GM21447 (cell line): ENCODE data around the gene ARHGAP19.

Experiments
- ATAC-seq: cut with Tn5 transposase; IDR thresholded peaks from one replicate; pipeline ENCODE4 v1.9.1; 2021; ENCODE audit not compliant: unreplicated experiment

ARHGAP19 gene

DNA sequence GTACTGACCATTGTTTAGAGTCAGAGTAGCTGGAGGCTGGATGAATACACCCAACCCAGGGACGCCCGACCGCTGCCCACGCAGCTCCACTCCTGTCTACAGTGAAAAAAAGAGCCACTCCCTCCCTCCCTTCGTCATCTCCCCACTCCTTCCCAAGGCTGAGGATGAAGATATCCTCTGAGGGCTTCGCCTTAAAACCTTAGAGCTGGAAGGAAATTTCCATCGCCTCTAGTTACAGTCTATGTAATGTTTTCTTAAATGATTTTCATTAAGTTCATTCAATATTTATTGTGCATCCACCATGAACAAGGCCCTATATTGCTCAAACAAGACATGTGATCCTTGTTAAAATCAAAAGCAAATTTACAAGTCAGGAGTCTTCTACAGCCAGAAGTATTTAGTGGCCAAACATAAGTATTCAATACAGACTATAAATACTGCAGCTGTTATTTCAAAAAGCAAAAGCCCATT is 95.4 kb downstream of the ARHGAP19 start:
- no peak for ATAC-seq

DNA sequence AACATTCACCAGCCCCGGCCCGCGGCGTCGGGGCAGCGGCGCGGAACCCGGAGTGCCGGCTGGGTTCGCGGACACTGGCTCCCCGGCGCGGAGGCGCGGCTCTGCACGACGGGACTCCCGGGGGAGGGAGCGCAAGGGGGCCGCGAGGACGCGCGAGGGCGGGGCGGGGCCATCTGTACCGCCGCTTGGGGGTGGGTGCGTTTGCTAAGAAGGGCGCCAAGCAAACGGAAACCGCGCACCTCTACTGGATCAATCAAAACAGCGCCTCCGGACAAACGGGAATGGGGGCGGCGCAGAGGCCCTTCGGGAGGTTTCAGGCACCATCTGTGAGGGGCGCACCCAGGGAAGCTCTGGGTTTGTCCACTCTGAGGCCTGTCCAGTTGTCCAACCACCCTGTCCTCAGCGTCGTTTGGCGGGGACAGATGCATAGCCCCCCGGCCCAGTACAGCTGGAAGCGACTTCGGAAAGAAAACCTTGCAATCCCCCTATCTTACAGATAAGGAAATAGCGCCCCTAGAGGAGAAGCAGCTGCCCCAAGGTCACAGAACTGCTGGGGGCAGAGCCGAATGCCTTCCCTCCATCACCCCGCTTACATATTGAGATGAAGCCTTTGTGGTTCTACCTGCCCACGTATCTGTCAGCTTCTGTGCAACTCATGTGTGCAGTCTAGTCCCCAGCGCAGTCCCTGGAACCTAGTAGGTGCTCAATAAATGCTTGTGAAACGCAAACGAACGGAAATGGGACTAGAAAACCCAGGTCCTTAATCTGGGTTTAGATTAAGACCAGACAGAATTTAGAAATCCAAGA is 96.0 kb downstream of the ARHGAP19 start:
- peak; percentile 70 for ATAC-seq

DNA sequence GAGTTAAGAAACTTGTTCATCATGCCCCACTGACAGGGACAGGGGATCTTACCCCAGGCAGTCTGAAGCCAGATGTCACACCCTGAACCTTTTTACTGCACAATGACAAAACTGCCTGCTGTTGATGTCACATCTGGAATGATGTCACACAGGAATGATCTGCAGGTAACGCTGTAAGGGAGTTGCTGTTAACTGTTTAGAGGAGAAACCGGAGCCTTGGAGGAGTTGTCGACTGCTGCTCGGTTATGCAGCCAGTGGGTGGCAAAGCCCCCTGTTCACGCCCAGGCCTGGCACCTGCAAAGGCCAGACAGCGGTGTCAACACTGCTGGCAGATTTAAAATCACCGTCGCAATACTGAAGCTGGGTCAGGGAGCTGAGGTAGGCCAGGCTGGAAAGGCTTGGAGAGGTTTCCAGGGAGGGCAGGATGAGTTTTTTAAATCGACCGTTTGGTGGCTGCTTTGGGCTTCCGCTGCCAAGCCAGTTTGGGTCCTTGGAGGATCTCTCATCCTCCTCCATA is 96.7 kb downstream of the ARHGAP19 start:
- ATAC-seq = no peak

DNA sequence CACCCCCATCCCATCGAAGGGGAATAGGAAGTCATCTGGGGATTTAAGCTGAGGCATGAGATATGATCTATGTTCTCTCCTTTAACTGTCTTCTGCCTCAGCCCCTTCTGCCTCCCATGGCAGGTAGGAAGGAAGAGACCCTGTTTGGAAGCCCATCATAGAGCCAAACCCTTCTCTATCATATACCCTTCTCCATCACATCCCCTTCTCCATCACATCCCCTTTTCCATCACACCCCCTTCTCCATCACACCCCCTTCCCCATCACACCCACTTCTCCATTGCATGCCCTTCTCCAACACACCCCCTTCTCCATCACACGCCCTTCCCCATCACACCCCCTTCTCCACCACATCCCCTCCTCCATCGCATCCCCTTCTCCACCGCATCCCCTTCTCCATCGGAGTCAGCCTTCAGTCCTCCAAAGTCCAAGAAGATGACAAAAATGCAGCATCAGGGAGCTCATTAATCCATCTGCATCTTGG is 99.4 kb downstream of the ARHGAP19 start:
- no peak for ATAC-seq

DNA sequence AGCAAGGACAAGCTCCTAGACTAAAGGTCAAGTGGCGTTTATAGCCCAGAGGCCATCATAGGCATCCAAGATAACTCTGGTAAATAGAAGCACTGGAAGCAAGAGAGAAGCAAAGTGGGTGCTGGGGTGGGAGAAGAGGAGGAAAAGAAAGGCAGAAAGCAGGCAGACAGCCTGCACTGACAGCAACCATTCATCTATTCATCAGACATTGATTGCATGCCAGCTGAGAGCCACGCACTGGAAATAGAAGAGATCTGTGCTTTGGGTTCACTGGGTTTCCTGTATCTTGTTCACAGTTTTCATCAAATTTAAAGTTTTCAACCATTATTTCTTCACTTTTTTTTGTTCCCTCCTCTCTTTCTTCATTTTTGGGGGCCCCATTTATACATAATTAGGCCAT is 102.0 kb downstream of the ARHGAP19 start:
- no peak for ATAC-seq

DNA sequence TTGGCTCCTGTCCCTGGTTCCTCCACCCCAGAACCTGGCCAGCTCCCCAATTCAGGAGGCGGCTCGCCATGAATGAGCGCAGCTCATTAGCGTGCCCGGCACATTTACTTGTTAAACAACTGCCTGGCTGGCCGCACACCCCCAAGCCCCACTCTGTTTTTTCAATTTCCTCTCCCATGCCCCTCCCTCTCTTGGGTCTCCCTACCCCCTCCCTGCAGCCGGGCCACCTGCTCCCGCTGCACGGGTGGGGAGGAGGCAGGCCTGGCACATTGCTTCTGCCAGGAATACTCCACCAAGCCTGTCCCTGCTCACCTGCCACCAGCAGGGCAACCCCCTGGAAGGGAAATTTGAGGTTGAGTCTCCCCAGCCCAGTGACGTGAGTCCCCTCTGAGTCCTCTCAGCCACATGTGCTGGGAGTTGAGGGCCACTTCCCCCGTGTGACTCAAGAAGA is 104.2 kb downstream of the ARHGAP19 start:
- ATAC-seq = peak; percentile 64

DNA sequence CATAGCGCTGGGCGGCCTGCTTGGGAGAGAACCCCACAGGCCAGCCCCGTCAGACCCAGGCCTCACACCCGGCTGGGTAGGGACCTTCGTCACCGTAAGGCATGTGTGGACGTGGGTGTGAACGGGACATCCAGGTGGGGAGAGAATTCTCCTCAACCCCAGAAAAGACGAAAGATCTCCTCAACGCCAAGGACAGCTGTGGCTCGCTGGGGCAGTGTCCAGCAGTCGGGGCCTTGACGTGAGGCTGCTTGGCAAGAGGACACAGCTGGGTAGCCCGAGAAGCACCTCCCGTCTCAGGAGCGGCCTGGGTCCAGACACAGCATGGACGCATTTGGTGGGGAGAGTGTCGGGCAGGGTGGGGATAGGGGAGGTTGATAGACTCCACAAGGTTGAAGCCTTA is 105.5 kb downstream of the ARHGAP19 start:
- ATAC-seq = no peak

DNA sequence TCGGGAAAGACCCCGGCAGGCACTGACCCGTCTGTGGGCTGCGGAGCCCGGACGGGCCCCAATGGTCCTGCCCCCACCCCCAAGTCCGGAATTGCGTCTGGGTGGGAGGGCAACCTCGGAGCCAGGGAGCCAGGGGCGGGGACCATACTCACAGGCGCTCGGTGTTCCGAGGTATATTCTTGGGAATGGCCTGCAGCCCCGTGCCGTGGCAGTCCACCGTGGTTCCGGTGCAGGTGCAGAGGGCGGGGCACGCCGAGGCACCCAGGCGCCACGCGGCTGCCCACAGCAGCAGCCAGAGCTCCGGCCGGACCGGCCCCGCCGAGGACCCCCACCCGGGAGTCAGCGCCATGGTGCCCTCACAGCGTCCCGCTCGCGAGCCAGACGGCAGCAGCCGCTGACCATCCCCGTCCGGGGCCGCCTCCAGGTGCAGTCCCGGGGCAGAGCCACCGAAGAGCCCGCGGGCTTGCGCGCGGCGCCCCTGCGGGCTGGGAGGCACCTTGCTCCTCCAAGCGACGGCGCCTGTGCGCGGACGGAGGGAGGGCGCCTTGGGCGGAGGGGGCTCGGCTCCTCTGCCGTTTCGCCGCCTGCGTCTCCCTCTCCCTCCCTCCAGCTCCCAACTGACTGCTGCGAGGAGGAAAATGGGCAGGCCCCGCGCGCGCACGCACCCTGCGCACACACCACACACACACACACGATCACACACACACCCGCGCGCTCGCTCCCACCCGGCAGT is 106.9 kb downstream of the ARHGAP19 start, which contains the start of gene SLIT1:
Gene SLIT1 (minus strand): TSS at position 634 of the 733 bp plus-strand sequence. CDS start 285 bp downstream, at position 349.
- no peak for ATAC-seq

DNA sequence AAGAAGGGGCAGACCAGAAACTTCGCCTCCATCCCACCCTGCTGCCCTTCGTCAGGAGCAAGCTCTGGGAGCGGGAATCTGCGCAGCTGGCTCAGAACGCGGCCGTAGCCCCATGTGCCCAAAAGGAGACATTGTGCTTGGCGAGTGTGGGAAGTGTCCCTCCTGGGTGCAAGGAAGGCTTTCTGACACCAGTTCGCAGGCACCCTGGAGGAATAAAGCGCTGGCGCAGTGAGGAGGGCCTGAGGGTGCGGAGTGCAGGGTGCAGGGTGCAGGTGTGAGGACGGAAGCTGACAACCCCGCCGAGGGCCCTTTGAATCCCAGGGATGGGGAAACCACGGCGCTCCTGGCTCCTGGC is 107.5 kb downstream of the ARHGAP19 start:
- no peak for ATAC-seq

DNA sequence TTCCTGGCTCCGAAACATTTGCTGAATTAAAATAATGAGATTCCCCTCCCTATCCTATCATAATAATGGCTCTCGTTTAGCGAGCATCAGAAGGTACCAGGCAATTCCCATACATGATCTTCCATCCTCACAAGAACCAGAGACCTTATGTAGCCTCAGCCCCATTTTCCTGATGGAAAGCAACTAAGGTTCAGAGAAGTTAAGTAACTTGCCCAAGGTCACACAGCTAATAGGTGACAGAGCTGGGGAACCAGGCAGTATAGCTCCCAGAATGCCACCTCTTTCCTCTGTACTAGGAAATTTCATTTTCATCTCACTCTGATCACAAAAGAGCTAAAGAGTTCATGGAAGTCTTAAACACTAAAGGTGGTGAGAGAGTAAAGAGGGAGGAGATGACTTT is 109.1 kb downstream of the ARHGAP19 start:
- ATAC-seq = no peak

DNA sequence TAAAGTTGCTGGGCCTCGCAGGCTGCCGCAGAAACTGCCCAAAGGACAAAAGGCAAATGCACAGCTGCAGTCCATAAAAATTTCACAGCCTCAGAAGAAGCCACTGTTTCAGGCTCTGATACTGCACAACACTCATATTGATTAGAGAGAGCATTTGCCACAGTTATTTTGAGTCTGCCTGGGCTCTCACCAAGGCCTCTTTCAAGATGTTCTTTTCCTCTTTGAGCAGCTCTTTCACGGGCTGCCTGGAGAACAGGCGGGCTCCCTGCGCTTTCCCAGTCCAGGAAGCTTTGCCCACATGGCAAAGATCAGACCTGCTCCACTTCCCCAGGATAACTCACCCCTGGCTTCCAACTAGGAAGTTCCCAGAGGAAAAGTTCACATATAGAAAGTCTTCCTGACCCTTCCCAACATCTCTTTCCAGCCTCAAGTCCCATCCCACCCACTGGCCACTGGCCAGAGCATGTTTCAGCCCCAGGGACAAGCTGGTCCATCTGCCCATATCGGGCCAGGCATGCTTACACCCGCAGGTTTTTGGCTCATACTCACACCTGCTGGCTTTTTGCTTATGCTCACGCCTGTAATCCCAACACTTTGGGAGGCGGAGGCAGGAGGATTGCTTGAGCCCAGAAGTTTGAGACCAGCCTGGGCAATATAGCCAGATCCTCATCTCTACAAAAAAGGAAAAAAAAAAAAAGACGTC is 110.0 kb downstream of the ARHGAP19 start:
- no peak for ATAC-seq

DNA sequence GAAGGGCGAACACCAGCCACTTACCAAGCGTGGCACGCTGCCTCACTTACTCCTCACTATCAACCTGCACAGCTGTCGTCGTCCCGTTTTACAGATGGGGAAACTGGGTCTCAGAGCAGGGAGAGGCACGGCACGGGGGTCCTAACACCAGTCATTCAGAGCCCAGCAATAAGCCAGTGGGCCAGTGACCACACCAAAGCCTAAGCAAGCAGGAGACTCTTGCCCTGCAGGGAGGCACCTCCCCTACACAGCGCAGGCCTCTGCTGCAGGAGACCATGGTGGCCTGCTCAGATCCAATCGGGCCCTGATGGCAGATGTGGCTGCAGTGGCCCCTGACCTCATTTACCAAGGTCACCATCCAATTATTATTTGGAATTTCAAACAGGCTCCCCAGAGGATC is 111.5 kb downstream of the ARHGAP19 start:
- no peak for ATAC-seq

DNA sequence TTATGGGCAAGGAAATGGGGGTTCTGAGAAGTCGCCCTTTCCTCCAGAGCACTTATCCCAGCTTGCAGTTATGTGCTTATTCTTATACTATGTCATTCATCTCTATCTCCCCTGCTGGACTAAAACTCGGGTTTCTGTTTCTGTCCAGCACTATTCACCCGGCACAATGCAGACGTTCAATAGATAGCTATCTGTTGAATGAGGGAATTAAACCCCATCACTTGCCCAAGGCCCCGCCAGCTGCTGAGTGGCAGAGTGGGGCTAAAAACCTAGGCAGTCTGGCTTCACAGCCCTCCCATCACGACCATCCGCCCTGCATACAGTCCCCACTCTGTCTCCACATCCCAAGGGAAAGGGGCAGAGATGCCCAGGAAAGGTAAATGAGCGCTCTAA is 112.1 kb downstream of the ARHGAP19 start:
- no peak for ATAC-seq

DNA sequence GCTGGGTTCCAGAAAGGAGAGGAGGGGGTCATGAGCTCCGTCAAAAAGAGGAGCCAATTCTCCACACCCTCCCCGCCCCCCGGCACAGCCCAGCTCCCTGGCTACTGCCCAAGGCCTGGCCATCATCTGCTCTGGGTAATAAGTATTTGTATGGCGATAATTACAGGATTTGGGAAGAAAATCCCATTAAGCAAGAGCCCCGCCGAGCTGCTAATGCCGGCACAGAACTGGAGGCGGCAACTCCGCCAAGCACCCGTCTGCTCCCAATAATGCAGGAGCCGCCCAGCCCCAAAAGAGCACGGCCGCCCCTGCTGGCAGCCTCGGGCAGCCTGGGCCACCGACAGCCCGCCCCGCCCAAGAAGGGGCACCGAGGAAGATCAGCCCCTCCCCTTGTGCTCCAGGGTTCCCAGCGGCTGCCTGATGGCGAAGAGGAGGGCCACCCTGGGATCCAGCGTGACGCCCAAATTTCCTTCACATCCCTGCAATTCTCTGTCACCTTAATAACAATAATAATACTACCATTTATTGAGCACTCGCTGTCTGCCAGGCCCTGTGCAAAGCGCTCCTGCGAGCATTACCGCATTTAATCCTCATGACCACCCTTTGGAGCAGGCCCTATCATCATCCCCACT is 112.6 kb downstream of the ARHGAP19 start:
- ATAC-seq = no peak

DNA sequence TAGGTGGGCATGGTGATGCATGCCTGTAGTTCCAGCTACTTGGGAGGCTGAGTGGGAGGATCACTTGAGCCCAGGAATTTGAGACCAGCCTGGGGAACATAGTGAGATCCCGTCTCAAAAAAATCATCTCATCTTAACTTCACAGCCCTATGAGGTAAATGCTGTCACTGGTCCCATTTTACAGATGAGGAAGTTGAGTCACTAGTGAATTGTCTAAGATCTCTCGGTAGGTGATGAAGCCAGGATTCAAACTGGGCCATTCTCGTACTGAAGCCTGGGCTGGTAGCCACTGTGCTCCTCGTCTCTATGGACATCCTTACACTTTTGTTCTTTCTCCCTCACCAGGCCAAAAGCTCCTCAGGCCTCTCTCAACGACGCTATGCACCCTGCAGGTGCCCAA is 113.1 kb downstream of the ARHGAP19 start:
- ATAC-seq = no peak

DNA sequence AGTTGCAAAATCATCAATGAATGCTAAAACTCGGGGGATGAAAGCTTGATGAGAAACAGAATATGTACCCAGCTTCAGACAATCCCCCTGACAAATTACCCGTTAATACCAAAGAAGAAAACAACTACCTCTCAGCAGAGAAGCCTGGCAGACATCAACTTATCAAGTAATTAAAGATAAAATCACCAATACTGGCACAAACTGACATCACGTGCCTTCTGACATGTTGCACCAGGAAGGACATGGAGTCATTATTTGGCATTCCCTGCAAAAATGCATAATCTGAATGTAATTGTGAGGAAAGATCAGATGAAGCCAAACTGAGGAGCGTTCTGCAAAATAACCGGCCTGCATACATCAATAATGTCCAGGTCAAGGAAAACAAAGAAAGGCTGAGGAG is 114.4 kb downstream of the ARHGAP19 start:
- ATAC-seq = no peak

DNA sequence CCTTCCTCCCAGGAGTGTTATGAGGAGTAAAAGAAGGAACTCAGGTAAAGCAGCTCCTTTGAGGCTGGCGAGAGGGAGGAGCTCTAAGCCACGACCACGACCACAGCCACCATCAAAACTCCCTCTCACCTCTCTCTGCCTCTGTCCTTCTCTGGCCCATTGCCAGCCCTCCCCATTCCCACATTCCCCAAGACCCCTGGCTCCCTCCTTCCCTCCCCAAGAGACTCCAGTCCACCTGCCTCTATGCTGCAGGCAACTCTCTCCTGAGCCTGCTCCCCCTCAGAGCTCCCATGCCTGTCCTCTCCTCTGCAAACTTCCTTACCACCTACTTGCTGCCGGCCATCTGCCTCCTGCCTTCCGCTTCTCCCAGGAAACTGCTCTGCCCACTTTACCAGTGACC is 116.2 kb downstream of the ARHGAP19 start:
- no peak for ATAC-seq

DNA sequence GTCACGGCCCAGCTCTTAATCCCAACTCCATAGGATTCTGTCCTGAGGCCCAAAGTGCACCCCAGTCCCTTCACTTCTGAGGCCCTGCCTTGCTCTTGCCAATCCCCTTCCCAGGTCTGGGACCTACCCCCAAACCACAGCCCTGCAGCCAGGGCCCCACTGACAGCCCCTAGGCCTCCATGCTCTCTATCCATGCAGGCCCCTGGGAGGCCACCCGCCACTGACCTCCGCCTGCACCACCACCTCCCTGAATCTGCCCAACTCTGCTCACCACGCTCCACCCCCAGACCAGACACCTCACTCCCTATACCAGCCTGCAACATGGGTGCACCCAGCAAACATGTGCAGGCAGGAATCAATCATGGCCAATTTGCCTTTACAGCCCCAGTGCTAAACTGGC is 116.9 kb downstream of the ARHGAP19 start:
- ATAC-seq = no peak

DNA sequence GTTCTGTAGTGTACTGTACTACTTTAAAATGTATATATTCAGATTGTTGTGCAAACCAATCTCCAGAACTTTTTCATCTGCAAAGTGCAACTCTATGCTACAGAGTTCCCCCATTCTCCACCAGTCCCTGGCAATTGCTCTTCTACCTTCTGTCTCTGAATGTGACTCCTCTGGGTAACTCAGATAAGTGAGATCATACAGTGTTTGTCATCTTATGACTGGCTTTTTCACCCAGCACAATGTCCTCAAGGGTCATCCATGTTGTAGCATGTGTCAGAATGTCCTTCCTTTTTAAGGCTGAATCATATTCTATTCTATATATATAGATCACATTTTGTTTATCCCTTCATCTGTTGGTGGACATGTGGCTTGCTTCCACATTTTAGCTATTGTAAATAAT is 117.5 kb downstream of the ARHGAP19 start:
- ATAC-seq = no peak

DNA sequence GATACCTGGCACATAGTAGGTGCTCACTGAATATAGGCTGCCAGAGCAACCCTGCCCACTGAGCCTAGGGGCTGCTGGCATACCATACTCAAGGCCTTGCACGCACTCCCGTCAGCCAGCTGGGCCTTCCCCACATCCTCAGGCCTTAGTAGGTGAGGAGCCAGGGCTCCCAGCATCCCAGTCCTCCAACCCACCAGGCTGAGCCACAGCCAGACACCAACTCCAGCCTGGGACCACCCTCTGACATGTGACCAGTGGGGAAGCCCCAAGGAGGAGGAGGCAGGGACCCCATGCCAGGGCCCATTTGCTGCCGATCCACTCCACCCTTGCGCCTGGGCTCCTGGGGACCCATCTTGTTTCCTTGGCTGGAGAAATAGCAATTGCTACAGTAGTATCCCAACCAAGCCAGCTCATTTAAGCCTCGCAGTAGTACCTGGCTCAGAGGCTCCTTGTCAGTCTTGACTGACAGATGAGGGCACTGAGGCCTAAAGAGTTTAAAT is 118.1 kb downstream of the ARHGAP19 start:
- ATAC-seq = no peak

DNA sequence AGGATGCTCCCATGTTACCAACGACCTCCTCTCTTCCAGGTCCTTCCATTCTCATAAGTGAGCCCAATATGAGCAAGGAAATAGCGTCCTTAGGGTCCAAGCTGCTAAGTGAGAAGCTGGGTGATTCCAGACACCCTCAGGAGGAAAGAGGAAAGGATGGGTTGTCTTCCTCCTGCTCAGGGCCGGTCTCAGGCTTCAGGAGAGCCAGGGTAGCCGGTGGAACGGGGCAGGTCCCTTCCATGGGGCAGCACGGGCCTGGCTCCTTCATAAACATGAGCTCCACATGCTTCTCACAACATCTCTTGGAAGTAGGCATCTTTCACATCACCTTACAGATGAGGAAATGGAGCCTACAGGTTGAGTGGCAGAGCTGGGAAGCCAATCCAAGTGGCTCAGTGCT is 119.4 kb downstream of the ARHGAP19 start:
- ATAC-seq = no peak
